HG03457 (cell line): ENCODE results near the gene CD82.
A peak's percentile ranks its signal among the peaks of the same experiment; 100 is the strongest.

Source experiments
- ATAC-seq: cut with Tn5 transposase; IDR thresholded peaks from one replicate; pipeline ENCODE4 v1.9.1; 2021; ENCODE audit warnings: moderate number of reproducible peaks; ENCODE audit not compliant: unreplicated experiment

CD82 gene, protein sequence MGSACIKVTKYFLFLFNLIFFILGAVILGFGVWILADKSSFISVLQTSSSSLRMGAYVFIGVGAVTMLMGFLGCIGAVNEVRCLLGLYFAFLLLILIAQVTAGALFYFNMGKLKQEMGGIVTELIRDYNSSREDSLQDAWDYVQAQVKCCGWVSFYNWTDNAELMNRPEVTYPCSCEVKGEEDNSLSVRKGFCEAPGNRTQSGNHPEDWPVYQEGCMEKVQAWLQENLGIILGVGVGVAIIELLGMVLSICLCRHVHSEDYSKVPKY

DNA sequence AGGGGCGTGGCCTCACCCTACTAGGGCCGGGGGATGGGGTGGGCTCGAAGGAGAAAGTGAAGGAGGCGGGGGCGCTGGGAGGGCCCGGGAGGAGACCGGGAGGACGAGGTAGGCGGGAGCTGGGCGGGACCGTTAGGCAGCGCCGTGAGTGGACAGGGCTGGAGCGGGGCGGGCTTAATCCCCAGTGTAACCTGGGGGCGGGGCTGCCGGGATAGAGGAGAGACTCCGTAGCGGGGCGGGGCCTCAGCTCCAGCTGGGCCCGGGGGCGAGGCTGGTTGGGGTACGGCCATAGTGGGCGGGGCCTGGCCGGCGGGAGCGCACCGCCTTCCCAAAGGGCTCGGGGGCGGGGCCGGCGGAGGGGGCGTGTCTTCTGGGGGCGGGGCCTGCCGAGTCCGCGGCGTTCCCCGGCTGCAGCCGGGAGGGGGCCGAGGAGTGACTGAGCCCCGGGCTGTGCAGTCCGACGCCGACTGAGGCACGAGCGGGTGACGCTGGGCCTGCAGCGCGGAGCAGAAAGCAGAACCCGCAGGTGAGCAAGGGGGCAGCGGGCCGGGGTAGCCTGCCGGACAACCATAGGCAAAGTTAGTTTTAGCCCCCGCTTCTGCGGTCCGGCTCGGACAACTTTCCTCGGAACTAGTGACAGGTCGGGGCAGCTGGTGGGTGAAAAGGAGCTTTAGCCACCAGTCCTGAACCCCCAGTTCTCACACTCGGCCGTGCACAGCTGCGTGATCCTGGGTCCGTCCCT is at the start of gene CD82:
CD82 (plus strand) TSS at position 453 of the 742 bp plus-strand sequence. CDS start 29,000 bp downstream, outside the sequence.
- peak; percentile 69 for ATAC-seq

DNA sequence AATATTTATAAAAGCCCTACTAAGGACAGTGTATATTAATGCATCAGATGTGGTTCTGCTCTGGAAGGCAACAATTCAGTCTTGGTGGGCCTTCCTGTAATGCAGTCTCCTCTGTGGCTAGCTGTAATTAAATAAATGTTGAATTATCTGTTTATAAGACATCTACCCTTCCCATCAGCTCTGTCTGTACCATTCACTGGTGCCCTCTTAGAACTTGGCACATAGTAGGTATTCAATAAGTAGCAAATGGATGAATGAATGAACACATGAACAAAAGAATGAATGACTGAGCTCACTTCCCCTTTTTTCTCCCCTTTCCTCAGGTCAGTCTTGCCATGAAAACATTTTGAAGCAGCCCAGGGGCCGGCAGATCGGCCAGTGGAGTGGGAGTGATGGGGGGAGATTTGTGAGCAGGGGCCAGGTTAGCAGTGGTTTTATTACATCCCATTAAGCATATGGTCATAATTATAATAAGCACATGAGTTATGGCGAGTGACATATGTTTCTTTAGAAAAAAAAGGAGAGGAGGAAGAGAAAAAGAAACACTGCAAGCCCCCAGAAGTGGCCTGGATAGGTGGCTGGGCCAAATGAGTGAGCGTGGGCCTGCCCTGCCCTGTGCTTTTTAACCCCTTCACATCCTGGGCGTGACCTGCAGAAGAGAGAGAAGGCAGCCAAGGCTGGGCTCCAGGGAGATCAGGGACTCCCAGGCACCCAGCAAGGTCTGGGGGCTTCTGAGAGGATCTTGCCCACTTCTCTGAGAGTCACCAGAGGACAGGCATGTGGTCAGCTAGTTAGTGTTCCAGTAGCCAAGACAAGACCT is 48.6 kb upstream of the CD82 start:
- no peak for ATAC-seq

DNA sequence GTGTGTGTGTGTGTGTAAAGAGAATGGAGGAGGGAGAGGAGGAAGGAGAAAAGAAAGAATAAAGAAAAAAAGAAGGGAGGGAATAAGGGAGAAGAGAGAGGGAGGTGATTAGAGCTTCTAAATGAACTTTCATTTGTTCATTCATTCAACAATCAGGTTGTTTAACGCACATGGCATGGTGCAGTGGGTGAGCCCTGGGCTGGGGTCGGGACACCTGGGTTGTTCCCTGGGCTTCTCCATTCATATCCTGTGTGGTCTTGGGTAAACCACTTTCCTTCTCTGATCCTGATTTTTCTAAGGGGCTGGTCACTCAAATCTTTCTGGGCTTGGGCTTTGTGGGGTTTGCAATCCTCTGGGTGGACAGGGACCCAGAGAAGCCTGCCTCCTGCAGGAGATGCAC is 47.9 kb upstream of the CD82 start:
- ATAC-seq: no peak

DNA sequence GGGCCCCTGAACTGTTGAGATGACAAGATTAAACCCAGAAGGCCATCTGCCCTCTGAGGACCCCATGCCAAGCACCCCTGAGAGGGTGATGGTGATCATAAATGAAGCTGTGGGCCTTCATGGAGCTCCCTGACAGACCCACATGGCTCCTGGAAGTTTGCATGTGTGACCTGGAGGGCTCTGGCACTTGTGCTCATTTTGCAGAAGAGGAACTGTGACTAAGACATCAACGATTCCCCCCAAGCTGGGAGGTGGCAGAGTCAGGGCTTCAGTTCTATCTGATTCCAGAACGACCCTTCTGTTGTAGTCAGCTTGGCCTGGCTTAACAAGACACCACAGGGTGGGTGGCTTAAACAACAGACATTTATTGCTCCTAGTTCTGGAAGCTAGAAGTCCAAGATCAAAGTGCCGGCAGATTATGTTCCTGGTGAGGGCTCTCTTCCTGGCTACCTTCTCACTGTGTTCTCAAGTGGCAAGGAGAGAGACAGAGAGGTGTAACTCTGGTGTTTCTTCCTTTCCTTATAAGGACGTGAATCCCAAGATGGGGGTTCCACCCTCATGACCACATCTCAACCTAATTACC is 46.4 kb upstream of the CD82 start:
- no peak for ATAC-seq

DNA sequence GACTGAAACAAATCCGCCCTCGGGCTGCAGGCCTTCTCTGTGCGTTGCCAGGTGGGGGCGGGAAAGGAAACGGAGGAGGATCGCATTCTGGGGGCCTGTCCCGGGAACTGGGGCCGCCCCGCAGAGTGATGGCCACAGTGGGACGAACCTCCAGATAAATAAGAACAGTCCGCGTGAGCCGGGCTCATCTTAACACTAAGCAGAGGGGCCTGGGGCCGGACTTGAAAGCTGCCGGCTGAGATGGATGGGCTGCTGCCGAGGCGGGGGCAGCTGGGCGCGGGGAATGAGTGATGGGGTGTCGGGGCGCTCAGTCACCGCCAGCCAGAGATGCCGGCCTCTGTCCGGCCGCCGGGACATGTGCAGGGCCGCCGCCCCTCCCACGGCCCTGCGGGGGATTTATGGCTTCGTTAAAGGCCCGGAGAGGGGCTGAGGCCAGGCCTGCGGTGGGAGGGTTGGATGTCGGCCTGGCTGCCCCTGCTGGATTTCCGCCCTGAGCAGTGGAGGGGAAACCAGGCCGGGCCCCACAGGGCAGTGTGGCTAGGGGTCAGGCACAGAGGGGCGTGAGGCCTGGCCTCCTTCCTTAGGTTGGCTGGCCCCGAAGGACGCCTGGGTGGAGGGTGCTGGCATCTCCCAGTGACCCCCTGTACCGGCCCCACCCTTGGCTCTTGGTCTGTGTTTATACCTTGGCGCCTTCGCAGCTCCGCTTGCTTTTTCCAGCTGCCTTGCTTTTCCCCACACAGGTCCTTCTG is 45.3 kb upstream of the CD82 start:
- no peak for ATAC-seq

DNA sequence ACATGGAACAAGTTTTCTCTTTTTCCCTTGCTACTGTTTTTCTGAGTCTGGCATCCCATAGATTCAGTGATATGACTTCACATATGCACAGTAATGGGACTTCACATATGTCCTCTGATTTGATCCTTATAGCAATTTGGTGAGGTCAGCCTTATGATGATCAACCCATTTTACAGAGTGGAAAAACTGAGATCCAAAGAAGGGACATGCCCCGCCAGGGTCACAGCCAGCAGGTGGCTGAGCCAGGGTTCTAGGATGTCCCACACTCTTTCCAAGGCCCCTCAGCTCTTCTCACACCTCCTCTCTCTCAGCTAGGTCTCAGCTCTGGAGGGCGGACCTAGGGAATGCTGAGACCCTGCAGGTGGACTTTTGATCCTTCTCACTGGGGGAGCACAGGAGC is 44.3 kb upstream of the CD82 start:
- ATAC-seq: no peak

DNA sequence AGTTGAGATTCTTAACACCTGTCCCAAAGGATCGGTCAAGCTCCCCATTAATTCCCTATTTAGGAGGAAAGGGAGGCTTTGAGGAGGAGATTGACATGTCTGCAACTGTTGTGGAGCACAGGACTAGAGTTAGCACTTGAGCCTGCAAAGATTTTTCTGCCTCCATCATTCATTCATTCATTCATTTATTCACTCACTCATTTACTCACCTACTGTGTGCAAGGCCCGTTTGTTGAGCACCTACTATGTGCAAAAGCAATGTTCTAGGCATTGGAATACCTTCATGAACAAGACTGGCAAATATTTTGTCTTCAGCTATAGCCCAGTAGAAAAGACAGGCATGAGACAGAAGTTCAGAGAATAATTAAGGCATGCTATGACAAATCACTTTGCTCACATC is 43.2 kb upstream of the CD82 start:
- no peak for ATAC-seq

DNA sequence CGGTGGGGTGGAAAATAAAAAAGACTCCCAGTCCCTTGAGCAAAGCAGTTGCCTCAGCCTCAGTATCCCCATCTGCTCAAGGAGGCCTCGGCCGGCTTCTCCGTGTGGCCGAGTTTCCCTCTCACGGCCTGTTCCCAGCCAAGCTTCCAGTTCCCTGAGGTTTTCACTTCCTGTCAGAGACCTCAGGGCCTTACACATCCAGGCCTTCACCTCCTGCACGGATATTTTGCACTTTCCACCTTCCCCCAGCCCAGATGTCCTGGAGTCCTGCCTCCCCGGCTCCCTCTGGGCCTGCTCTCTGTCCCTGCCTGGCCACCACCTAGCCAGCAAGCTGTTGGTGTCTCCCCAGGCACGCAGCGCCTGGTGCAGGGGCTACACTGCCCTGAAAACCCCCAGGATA is 41.1 kb upstream of the CD82 start:
- ATAC-seq: no peak

DNA sequence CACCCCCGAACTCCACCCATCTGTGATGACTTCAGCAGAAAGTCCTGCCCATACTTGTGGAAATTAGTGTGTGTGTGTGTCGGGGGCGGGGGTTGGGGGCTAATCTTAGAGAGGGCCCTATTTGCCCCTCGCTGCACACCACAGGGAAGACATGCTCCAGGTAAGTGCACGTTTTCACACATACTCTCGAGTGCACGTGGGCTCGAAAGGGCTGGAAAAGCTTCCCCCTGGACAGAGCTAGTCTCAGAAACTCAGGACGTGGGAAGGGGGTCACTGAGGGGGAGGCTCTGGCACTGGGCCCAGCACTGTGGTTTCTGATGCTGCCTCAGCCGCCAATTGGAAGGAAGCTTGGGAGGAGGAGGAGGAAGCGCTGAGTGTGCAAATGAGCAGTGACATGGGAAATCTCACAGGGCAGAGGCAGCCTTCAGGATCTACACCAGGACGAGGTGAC is 40.7 kb upstream of the CD82 start:
- no peak for ATAC-seq

DNA sequence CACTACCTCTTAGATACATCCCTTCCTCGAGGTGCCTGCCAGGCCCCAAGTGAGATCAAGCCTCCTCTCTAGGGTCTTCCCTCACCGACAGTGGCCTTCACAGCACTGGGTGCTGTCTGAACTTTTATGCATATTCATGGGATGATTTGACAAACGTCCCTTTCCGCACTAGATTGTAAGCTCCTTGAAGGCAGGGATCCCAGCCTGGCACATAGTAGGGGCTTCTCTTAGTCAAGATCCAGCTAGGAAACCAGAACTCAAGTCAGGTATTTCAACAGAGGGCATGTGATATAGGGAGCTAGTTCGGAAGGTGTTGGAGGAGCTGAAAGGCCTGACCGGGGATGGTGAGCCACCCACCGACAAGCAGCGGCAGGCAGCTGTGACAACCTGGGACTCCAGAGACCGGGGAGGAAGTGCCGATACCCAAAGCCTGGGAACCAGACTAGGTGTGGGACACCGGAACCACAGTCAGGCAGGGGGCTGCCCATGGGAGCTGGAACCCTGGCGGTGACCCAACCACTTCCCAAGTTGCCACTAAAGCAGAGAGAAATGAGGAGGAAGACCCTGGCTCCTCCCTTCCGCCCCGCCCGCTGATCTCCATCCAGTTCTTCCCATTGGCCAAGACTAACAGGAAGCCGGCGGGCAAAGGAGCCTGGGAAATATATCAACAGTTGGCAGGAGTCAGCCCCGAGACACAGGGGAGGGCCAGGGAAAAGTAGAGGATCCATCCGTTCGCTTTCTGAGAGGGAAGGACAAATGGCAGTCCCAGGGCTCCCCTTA is 39.8 kb upstream of the CD82 start:
- no peak for ATAC-seq

DNA sequence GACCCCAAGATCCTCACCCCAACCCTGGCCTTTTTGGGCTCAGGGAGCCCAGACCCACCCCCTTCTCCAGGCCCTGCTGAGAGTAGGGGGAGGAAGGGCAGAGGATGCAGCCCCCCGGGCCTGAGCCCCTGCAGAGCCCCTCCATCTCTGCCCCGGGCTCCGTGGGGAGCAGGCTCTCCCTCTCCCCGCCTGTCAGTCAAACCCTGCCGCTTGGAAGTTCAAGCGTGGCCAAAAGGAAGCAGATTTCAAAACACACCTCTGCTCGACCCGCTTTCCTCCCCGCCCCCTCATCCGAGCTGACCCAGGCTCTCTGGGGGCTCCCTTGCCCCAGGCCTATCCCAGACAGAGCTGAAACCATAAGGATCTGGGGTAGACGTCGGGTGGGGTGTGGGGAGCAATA is 39.0 kb upstream of the CD82 start:
- ATAC-seq: no peak

DNA sequence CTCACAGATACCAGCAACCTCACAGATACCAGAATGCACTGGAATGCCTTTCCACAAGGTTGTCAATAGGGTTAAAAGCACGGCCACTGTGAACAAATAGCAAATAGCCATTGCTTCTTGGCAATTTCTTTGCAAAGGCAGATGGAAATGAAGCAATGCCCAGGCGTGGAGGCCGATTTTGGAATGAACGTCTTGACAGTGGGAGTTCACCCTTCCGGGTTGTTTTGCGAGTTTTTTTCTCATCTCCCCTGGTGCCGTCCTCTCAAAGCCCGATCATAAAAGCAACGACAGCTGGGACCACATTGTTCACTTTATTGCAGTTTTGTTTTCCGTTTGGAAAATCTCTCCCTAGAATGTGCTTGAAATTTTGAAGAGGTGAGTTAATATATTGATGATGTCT is 38.0 kb upstream of the CD82 start:
- no peak for ATAC-seq

DNA sequence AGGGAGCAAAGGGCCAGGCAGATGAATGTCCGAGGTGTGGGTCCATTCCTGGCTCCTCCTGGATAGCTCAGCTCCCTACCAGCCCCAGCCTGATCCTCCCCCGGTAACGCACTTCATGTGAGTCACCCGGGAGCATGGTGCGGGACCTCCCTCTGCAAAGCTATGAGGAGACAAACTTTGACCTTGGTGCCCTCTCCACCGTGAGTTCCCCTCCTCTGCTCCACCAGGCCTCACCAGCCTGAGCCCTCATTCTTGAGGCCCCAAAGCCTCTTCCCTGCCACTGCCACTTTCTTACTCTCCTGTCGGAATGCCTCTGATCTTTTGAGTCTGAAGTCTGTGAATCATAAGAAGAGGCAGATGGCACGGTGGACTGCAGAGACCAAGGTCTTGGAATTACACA is 37.4 kb upstream of the CD82 start:
- ATAC-seq: no peak

DNA sequence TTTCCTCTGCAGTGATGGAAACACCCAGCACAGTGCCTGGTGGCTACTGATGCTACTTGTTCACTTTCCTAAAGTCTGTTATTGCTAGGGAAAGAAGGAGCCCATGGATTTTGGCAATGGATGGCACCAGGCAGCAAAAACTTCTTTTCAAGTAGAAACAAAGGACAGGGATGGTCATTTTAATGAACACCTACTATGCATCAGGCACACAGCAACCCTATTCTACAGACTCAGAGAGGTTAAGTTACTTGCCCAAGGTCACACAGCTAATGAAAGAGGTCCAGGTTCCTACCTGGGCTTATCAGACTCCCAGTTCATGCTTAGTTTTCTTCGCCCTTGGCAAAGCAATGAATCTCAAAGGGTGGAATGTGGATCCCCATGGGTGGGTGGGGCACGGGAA is 36.9 kb upstream of the CD82 start:
- ATAC-seq: no peak

DNA sequence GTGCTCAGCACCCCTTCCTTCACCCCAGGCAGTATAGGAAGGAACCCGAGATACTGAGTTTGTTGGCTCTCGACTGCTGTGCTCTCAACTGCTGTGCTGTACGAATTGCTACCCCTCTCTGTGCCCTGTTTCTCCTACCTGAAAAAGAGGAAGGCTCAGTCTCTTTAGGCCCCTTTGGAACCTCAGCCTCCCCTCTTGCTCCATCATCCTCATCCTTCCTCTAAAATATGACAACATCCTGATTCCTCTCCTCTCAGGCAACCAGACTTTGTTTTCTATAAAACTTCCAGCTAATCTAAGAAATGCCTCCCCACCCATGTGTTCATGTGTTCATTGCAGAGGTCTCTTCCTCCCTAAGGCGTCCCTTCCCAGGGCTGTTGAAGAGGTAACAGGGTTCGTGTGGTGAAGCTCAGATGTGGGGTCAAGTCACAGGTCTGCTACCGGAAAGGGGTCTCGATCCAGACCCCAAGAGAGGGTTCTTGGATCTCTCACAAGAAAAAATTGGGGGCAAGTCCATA is 35.5 kb upstream of the CD82 start:
- ATAC-seq: no peak

DNA sequence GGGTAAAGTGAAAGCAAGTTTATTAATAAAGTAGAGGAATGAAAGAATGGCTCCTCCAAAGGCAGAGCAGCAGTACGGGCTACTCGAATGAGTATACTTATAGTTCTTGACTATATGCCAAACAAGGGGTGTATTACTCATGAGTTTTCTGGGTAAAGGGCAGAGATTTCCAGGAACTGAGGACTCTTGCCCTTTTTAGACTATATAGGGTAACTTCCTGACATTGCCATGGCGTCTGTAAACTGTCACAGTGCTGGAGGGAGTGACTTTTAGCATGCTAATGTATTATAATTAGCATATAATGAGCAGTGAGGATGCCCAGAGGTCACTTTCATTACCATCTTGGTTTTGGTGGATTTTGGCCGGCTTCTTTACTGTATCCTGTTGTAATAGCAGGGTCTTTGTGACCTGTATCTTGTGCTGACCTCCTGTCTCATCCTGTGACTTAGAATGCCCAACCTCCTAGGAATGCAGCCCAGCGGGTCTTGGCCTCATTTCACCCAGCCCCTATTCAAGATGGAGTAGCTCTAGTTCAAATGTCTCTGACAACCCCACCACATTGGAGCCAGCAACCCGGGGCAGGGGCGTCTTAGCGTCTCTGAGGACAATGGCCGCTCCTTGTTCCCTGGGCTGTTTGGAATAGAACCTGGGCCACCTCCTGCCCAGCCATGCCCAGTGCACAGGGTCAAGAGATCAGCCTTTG is 34.9 kb upstream of the CD82 start:
- no peak for ATAC-seq

DNA sequence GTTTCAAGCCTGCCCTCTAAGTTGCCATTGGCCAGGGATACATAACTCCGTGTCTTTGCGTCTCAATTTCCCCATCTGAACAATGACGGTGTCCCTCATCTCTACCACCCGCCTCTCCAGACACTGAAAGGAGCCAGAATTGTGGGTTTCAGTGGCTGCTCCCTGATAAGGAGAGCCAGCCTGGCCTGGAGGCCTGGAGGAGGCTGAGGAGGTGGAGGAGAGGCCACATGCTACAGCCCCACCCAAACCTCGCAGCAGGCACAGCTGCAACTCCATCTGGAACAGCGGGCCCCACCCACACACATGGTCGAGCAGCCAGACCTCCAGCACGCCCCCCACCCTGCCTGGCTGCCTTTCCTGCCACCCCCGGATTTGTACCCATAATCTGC is 34.4 kb upstream of the CD82 start:
- ATAC-seq: no peak

DNA sequence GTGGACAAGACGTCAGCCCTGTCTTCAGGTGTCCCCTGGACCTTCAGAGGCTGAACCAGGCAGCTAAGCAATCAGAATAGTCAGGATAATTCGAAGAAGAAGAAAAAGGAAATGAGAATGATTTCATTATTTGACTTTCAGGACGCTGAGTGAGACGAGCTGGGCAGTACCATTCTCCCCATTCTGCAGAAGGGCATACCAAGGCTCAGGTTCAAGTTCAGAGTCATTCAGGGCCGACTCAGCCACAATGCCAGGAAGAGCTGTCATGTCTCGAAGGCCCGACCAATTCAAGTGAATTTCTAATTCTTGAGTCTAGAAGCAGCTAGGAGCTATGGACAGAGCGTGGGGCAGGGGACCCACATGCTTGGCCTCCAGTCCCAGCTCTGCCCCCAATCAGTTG is 33.8 kb upstream of the CD82 start:
- no peak for ATAC-seq

DNA sequence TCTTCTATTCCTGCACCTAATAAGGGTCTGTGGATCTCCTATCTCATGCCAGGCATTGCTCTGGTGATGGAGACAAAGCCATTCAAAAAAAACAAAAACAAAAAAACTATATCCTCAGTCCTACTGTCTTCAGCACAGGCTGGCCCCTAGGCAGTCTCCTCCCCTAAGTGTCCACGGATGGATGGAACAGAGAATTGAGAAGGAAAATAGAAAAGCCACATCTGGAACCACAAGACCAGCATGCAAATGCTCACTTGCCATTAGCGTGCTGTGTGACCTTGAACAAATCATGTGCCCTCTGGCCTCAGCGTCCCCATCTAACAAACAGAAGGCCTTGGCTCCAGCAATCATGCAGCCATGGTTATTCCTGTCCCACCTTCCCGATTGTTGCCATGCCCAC is 32.7 kb upstream of the CD82 start:
- no peak for ATAC-seq
